HEK293T (cell line): Measurements from ENCODE around the gene RPL10A.

Experiments
- BHLHE40 ChIP-seq: fragments of 450-650 bp; IDR thresholded peaks from 2 replicates; pipeline ENCODE4 v1.6.1; 2016; ENCODE audit warnings: mild to moderate bottlenecking, moderate library complexity, borderline replicate concordance
- ELF4 ChIP-seq: fragments of 450-650 bp; IDR thresholded peaks from 2 replicates; pipeline ENCODE4 v1.6.1; 2017; ENCODE audit warnings: antibody characterized with exemption
- FOXA1 ChIP-seq: fragments of 450-650 bp; IDR thresholded peaks from 2 replicates; pipeline ENCODE4 v1.6.1; 2016; ENCODE audit warnings: mild to moderate bottlenecking
- FOXK2 ChIP-seq: fragments of 450-650 bp; IDR thresholded peaks from 2 replicates; pipeline ENCODE4 v1.6.1; 2016; ENCODE audit warnings: mild to moderate bottlenecking
- HDGF ChIP-seq: fragments of 450-650 bp; IDR thresholded peaks from 2 replicates; pipeline ENCODE4 v1.6.1; 2017; ENCODE audit warnings: antibody characterized with exemption, borderline replicate concordance
- L3MBTL2 ChIP-seq: fragments of 450-650 bp; conservative IDR thresholded peaks from 2 replicates; pipeline ENCODE4 v1.6.1; 2016; ENCODE audit warnings: mild to moderate bottlenecking

GRCh38 chr6:35429463-35429862 lies 38.7 kb upstream of the RPL10A start:
- TF ChIP-seq L3MBTL2 (no peak), FOXK2 (no peak), ELF4 (no peak), HDGF (no peak), FOXA1 (no peak), BHLHE40 (no peak)
